Adrenal gland (tissue), 12 donors: Measurements from ENCODE around the gene CCR3. TPM values are rescaled to one million over a fixed set of nuclear protein-coding genes. Genes with fewer than 3 reads are reported as not detected.

Experiments used
- DNase-seq, 7 donors: peaks; one replicate each; pipeline ENCODE4 v3.0.0-alpha.2; 2019 to 2020
- H3K27ac ChIP-seq, 5 donors: fragments of 200-600 bp; sonication (generic) in 4 of 5; 1 replicate in 3 of 5; 2 replicates in 2 of 5; pipeline versions ENCODE4 v1.5.1 to v1.8.0; 2016 to 2020; ENCODE audit warnings: mild to moderate bottlenecking in 1 of 5
- H3K27me3 ChIP-seq: fragments of 200-600 bp; 2 replicates; pipeline ENCODE4 v1.8.0; 2021
- H3K36me3 ChIP-seq, 2 donors: fragments of 200-600 bp; replicated peaks in 1 of 2; 1 replicate in 1 of 2; 2 replicates in 1 of 2; pipeline versions ENCODE4 v1.5.1 to v1.8.0; 2018 to 2022
- H3K4me1 ChIP-seq, 2 donors: fragments of 200-600 bp; replicated peaks in 1 of 2; 1 replicate in 1 of 2; 2 replicates in 1 of 2; pipeline versions ENCODE4 v1.5.1 to v1.8.0; 2018 to 2021
- H3K4me3 ChIP-seq, 4 donors: fragments of 200-600 bp; sonication (generic) in 3 of 4; one replicate each; pipeline ENCODE4 v1.5.1; 2016 to 2018
- H3K9me3 ChIP-seq, 3 donors: fragments of 200-600 bp; sonication (generic) in 1 of 3; replicated peaks in 1 of 3; 1 replicate in 2 of 3; 2 replicates in 1 of 3; pipeline versions ENCODE4 v1.5.1 to v1.8.0; 2016 to 2021
- POLR2A ChIP-seq, 2 donors: fragments of 450-650 bp; IDR thresholded peaks; one replicate each; pipeline ENCODE4 v1.6.1; 2017; ENCODE audit warnings: antibody characterized with exemption in 2 of 2, mild to moderate bottlenecking in 2 of 2, moderate library complexity in 1 of 2
- WGBS, 4 donors: extraction: QIAGEN DNeasy Blood & Tissue Kit in 2 of 4; methylation state at CpG; one replicate each; pipeline versions ENCODE4 v1.1.5 to v1.1.7; 2013 to 2017; 5-methylcytosine and 5-hydroxymethylcytosine counted together
- intact Hi-C, 2 donors: fragments of 100-400 bp; cut with DNase I; formaldehyde crosslinking; loops; one replicate each; pipeline versions ENCODE4 v1.14.1 to v1.15.0; 2022 to 2023
- polyA plus RNA-seq, 3 donors: library from polyadenylated mRNA; stranded (reverse); fragments of 200-250 nt in 2 of 3; fragments of 350-450 nt in 1 of 3; fragmentation: Illumina TruSeq in 1 of 3; extraction: RNeasy Lipid Tissue Mini Kit (QIAGEN cat#74804) in 1 of 3; gene quantifications; one replicate each; pipeline ENCODE4 v1.2.3, GENCODE V29; 2013 to 2014
- total RNA-seq, 9 donors: library from RNA; depleted of rRNA in 4 of 9; stranded (reverse); fragments of >200 nt in 4 of 9; fragments of 120-200 nt in 1 of 9; fragmentation: NEBNext Ultra II Directional in 1 of 9; extraction: Animal tissue kit (Norgen Biotek cat#: 25700) in 1 of 9; gene quantifications; one replicate each; pipeline versions ENCODE4 v1.1.0 to v1.2.4, GENCODE V29; 2013 to 2023
- TF ChIP-seq, protein P1 (sequence below), 6 experiments: fragments of 450-650 bp in 4 of 6; fragments of 200-600 bp in 2 of 6; sonication (generic) in 1 of 6; IDR thresholded peaks; 1 replicate in 5 of 6; 2 replicates in 1 of 6; pipeline versions ENCODE4 v1.5.1 to v1.8.0; 2016 to 2021; ENCODE audit warnings: antibody characterized with exemption in 6 of 6, mild to moderate bottlenecking in 2 of 6, moderate library complexity in 1 of 6
- donor health status: healthy with polysubstance abuse.
- donor health status: Bipolar disorder and iron deficiency.
- donor health status: DM: yes; HTN: yes; CAD: no.
- donor health status: DM: no; HTN: no; CAD: no.
- donor health status: DM: no; HTN: no; CAD: no.
- donor health status: DM: yes; HTN: yes; CAD: no.

Gene CCR3
- total and polyA plus RNA-seq, 12 donors = 0.07 TPM; not detected in 11

DNA sequence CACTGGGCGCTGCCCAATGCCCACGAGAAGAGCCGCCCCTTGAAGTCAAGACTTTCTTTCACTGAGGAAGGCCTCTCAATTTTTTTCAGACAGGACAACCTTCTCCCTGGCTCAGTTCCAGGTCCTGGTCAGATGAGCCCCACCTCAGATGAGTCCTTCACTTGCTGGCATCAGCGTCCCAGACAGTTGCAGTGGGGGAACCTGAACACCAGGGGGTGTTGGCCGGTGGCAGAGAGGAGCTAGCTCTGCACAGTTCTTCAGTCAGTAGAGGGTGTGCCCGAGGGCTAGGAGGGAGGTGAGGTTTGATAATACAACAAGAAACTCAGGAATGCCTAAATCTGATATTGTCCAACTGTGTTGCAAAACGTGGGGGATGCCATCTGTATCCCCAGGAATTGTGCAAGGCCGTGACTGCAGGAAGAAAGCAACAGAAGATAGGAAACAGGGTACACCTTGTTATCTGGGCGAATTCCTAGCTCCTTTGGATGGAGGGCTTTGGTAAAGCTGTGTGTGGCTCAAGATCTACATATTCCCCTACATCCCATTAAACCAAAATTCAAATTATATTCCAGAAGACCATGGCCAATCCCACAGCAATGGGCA, 34.3 kb downstream of the CCR3 start:
- H3K9me3 ChIP-seq = peaks cover 0 to 13% (median 0%) of the 10 kb centered on the region in 3 donors
- DNase-seq = peak; percentile 34 to 69 (median 47)
- H3K4me3 ChIP-seq = no peak overlapping the region
- no peak for TF ChIP-seq POLR2A (IDR thresholded peaks at IDR 0.05)
- TF ChIP-seq, protein P1, sequence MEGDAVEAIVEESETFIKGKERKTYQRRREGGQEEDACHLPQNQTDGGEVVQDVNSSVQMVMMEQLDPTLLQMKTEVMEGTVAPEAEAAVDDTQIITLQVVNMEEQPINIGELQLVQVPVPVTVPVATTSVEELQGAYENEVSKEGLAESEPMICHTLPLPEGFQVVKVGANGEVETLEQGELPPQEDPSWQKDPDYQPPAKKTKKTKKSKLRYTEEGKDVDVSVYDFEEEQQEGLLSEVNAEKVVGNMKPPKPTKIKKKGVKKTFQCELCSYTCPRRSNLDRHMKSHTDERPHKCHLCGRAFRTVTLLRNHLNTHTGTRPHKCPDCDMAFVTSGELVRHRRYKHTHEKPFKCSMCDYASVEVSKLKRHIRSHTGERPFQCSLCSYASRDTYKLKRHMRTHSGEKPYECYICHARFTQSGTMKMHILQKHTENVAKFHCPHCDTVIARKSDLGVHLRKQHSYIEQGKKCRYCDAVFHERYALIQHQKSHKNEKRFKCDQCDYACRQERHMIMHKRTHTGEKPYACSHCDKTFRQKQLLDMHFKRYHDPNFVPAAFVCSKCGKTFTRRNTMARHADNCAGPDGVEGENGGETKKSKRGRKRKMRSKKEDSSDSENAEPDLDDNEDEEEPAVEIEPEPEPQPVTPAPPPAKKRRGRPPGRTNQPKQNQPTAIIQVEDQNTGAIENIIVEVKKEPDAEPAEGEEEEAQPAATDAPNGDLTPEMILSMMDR (IDR thresholded peaks at IDR 0.05) = peak; percentile 13 to 62 (median 48)
- H3K4me1 ChIP-seq = no peaks in the 10 kb centered on the region
- intact Hi-C loops = no loop called here
- no peaks in the 10 kb centered on the region for H3K27me3 ChIP-seq
- no peaks in the 10 kb centered on the region for H3K36me3 ChIP-seq
- no peak overlapping the region for H3K27ac ChIP-seq
- 48 to 56% (median 50%) methylated on average over 7 to 9 of the region's 9 CpGs for WGBS, 4 donors

DNA sequence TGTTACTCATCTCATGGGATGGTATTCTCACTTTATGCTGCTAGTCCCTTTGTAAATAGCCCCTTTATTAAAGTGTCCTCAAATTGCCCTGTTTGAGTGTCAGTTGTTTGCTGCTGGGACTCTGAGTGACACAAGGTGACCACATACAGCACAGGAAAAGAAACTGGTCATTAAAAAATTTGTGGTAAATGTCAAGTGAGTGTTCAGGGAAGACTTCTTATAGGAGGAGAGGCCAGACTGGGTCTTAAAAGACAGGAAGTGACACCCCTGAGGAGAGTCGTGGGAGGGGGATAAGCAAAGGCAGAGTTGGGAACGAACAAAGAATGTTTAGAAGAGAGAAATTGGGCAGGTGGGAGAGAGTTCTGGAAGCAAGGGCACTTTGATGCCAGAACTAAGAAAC, 35.2 kb downstream of the CCR3 start:
- no peaks in the 10 kb centered on the region for H3K4me1 ChIP-seq
- peaks cover 0 to 13% (median 0%) of the 10 kb centered on the region in 3 donors for H3K9me3 ChIP-seq
- intact Hi-C loops = no loop called here
- no peak for DNase-seq
- no peak for TF ChIP-seq POLR2A (IDR thresholded peaks at IDR 0.05)
- TF ChIP-seq, protein P1 (IDR thresholded peaks at IDR 0.05) = no peak
- no peaks in the 10 kb centered on the region for H3K27me3 ChIP-seq
- no peak overlapping the region for H3K27ac ChIP-seq
- 46 to 60% (median 57%) methylated on average over 2 of the region's 2 CpGs for WGBS, 4 donors
- H3K4me3 ChIP-seq = no peak overlapping the region
- H3K36me3 ChIP-seq = no peaks in the 10 kb centered on the region

DNA sequence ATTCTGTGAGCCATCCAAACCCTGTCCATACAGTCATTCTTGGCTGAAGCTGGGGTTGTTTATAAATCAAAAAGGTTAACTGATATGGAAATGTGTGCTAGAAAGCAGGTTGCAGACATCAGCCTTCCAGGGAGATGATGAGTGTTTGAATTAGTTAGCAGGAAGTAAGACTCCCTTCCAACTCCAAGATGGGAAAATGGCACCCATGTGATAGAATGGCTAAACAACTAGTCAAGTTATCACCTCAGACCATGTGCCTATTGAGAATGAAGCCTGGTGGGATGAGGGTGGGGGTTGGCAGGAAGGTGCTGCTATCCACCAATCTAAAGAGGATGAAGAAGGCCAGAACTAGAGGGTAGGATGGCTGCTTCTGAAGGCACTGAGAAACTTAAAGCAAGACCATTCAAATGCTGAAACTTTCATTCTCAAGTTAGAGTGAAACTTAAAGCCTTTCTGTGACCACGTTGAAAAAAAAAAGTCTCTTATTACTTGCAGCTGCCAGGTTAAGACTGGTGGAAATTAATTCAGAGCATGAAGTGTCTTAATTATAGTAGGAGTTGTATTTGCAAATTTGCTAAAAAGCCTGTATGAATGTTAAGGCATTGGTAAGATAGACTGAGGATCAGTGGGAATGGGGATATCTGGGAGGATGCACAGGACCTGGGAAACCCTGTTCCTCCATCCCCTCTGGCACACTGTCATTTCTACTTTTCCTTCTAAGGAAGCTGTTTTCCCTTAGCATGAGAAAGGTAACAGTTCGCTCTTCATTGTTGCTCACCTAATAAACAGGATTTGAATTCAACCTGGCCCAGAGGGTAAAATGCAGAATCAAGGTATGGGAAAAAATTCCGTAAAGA, 36.8 kb downstream of the CCR3 start:
- TF ChIP-seq POLR2A (IDR thresholded peaks at IDR 0.05) = no peak
- TF ChIP-seq, protein P1 (IDR thresholded peaks at IDR 0.05) = no peak
- 86 to 94% (median 89%) methylated on average over 3 of the region's 3 CpGs for whole genome bisulfite sequencing, 4 donors
- Histone ChIP-seq H3K36me3 (no peaks in the 10 kb centered on the region), H3K27me3 (no peaks in the 10 kb centered on the region), H3K27ac (no peak overlapping the region), H3K4me1 (no peaks in the 10 kb centered on the region), H3K4me3 (no peak overlapping the region), H3K9me3 (peaks cover 0 to 13% (median 0%) of the 10 kb centered on the region in 3 donors)
- DNase-seq = no peak
- intact Hi-C loops = no loop called here

DNA sequence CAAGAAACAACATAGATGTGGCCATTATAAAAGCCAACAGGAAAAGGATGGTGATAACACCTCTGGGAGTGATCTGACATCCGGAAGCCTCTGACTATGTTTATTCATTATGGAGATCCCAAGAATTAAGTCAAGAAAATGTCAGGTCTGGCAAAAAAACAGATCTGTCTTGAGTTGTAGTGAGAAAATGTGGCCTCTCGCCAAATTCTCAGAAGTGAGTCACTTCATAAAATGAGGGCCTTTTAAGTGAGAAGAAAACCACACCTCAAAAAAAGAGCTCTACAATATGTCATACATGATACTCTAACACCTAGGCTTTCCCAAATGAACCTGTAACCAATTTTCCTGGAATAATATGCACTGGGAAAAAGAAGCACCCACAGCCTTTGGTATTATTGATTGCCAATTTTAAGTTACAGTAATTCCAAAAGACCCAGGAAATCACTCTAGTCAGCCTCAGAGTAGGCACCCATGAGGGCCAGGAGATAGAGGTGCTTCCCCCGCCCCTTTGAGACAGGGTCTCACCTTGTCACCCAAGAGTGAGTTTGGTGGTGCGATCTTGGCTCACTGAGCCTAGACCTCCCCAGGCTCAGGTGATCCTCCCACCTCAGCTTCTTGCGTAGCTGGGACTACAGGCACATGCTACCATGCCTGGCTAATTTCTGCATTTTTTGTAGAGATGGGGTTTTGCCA, 38.0 kb downstream of the CCR3 start:
- Histone ChIP-seq H3K4me3 (no peak overlapping the region), H3K36me3 (no peaks in the 10 kb centered on the region), H3K4me1 (no peaks in the 10 kb centered on the region), H3K27ac (no peak overlapping the region), H3K9me3 (peaks cover 0 to 13% (median 0%) of the 10 kb centered on the region in 3 donors), H3K27me3 (no peaks in the 10 kb centered on the region)
- WGBS, 4 donors = 83 to 95% (median 85%) methylated on average over 5 of the region's 5 CpGs
- DNase-seq = peak in 2 of 7 donors; percentile 29 to 39
- TF ChIP-seq POLR2A (IDR thresholded peaks at IDR 0.05) = no peak
- TF ChIP-seq, protein P1 (IDR thresholded peaks at IDR 0.05) = no peak
- intact Hi-C loops = no loop called here
